ENCODE results near the gene RFTN1. TPM values are rescaled to one million over a fixed set of nuclear protein-coding genes. Genes with fewer than 3 reads are reported as not detected.

The RFTN1 gene
- total RNA-seq, 3 donors from 2014 or later (not counting 1 experiment from before 2014, with no cell fraction given) = 112 to 135 (median 115) TPM

GRCh38 chr3:16409032-16409431 is 104.5 kb downstream of the RFTN1 start:
- H3K4me1 Mint-ChIP-seq = peaks cover 46 to 54% of the 10 kb centered on the region in 2 donors
- TF ChIP-seq CTCF (IDR thresholded peaks at IDR 0.05) = no peak
- no peaks in the 10 kb centered on the region for H3K9me3 ChIP-seq (ENCODE audit: control insufficient read depth, insufficient read depth, low read length)
- intact Hi-C loops (cut with micrococcal nuclease) = no loop called here
- no peak for DNase-seq
- H3K27me3 ChIP-seq (ENCODE audit: control insufficient read depth, insufficient read depth, low read length) = no peaks in the 10 kb centered on the region
- WGBS (ENCODE audit: insufficient coverage) = 94% methylated on average over 6 of the region's 6 CpGs
- H3K4me3 Mint-ChIP-seq = no peak overlapping the region
- H3K36me3 Mint-ChIP-seq = peaks cover 8% of the 10 kb centered on the region
- H3K27ac ChIP-seq (ENCODE audit: low read length) = no peak overlapping the region
- H3K27me3 Mint-ChIP-seq (ENCODE audit: low read depth in 2 of 2) = no peaks in the 10 kb centered on the region
- H3K4me3 ChIP-seq (ENCODE audit: low read length) = no peak overlapping the region
- H3K4me1 ChIP-seq (ENCODE audit: control insufficient read depth, insufficient read depth, low read length) = peaks cover 7% of the 10 kb centered on the region
- ATAC-seq = no peak
- H3K9me3 Mint-ChIP-seq = no peaks in the 10 kb centered on the region
- no peak overlapping the region for H3K27ac Mint-ChIP-seq
- peaks cover 23% of the 10 kb centered on the region for H3K36me3 ChIP-seq (ENCODE audit: control insufficient read depth, insufficient read depth, low read length)

- intact Hi-C loops (cut with micrococcal nuclease) = no loop called here
- Histone ChIP-seq H3K4me1 (ENCODE audit: control insufficient read depth, insufficient read depth, low read length) (peaks cover 3% of the 10 kb centered on the region), H3K4me3 (ENCODE audit: low read length) (no peak overlapping the region), H3K36me3 (ENCODE audit: control insufficient read depth, insufficient read depth, low read length) (peaks cover 26% of the 10 kb centered on the region), H3K27me3 (ENCODE audit: control insufficient read depth, insufficient read depth, low read length) (no peaks in the 10 kb centered on the region), H3K9me3 (ENCODE audit: control insufficient read depth, insufficient read depth, low read length) (no peaks in the 10 kb centered on the region), H3K27ac (ENCODE audit: low read length) (no peak overlapping the region)
- H3K27ac Mint-ChIP-seq = peak overlapping the region; percentile 62 to 75
- WGBS (ENCODE audit: insufficient coverage) = 100% methylated on average over 2 of the region's 2 CpGs
- no peaks in the 10 kb centered on the region for H3K27me3 Mint-ChIP-seq (ENCODE audit: low read depth in 2 of 2)
- no peak for ATAC-seq
- no peaks in the 10 kb centered on the region for H3K9me3 Mint-ChIP-seq
- DNase-seq = no peak
- H3K36me3 Mint-ChIP-seq = peaks cover 8% of the 10 kb centered on the region
- no peak overlapping the region for H3K4me3 Mint-ChIP-seq
- H3K4me1 Mint-ChIP-seq = peaks cover 38 to 47% of the 10 kb centered on the region in 2 donors
- no peak for TF ChIP-seq CTCF (IDR thresholded peaks at IDR 0.05)
Observed at GRCh38 chr3:16407366-16407765, 106.1 kb downstream of the RFTN1 start.

- no peaks in the 10 kb centered on the region for H3K27me3 ChIP-seq (ENCODE audit: control insufficient read depth, insufficient read depth, low read length)
- H3K9me3 ChIP-seq (ENCODE audit: control insufficient read depth, insufficient read depth, low read length) = no peaks in the 10 kb centered on the region
- TF ChIP-seq CTCF (IDR thresholded peaks at IDR 0.05) = no peak
- Mint-ChIP-seq H3K9me3 (no peaks in the 10 kb centered on the region), H3K4me1 (peaks cover 38 to 47% of the 10 kb centered on the region in 2 donors), H3K36me3 (peaks cover 8% of the 10 kb centered on the region), H3K27ac (peak overlapping the region; percentile 62 to 75), H3K27me3 (ENCODE audit: low read depth in 2 of 2) (no peaks in the 10 kb centered on the region), H3K4me3 (no peak overlapping the region)
- peaks cover 3% of the 10 kb centered on the region for H3K4me1 ChIP-seq (ENCODE audit: control insufficient read depth, insufficient read depth, low read length)
- DNase-seq = no peak
- peaks cover 26% of the 10 kb centered on the region for H3K36me3 ChIP-seq (ENCODE audit: control insufficient read depth, insufficient read depth, low read length)
- H3K4me3 ChIP-seq (ENCODE audit: low read length) = no peak overlapping the region
- WGBS (ENCODE audit: insufficient coverage) = no CpG with 5 or more reads among the region's 2 CpGs
- no peak overlapping the region for H3K27ac ChIP-seq (ENCODE audit: low read length)
- intact Hi-C loops (cut with micrococcal nuclease) = no loop called here
- no peak for ATAC-seq
Observed at GRCh38 chr3:16406579-16406978, 106.9 kb downstream of the RFTN1 start.

- H3K9me3 Mint-ChIP-seq = no peaks in the 10 kb centered on the region
- no peaks in the 10 kb centered on the region for H3K27me3 ChIP-seq (ENCODE audit: control insufficient read depth, insufficient read depth, low read length)
- H3K27me3 Mint-ChIP-seq (ENCODE audit: low read depth in 2 of 2) = no peaks in the 10 kb centered on the region
- peaks cover 39 to 47% of the 10 kb centered on the region in 2 donors for H3K4me1 Mint-ChIP-seq
- peaks cover 3% of the 10 kb centered on the region for H3K4me1 ChIP-seq (ENCODE audit: control insufficient read depth, insufficient read depth, low read length)
- no peak for TF ChIP-seq CTCF (IDR thresholded peaks at IDR 0.05)
- H3K4me3 Mint-ChIP-seq = no peak overlapping the region
- H3K36me3 ChIP-seq (ENCODE audit: control insufficient read depth, insufficient read depth, low read length) = peaks cover 26% of the 10 kb centered on the region
- 97% methylated on average over 6 of the region's 6 CpGs for WGBS (ENCODE audit: insufficient coverage)
- ATAC-seq = no peak
- DNase-seq = no peak
- peak overlapping the region; percentile 62 to 75 for H3K27ac Mint-ChIP-seq
- no peak overlapping the region for H3K27ac ChIP-seq (ENCODE audit: low read length)
- peaks cover 8% of the 10 kb centered on the region for H3K36me3 Mint-ChIP-seq
- H3K9me3 ChIP-seq (ENCODE audit: control insufficient read depth, insufficient read depth, low read length) = no peaks in the 10 kb centered on the region
- intact Hi-C loops (cut with micrococcal nuclease) = no loop called here
- no peak overlapping the region for H3K4me3 ChIP-seq (ENCODE audit: low read length)
Observed at GRCh38 chr3:16406166-16406565, 107.3 kb downstream of the RFTN1 start.
